Measurements from ENCODE around the gene ELP5.

GRCh38 chr17:7258731-7259554 is 6.9 kb downstream of the ELP5 start:
- no peak for TF ChIP-seq CTCF (IDR thresholded peaks at IDR 0.05; ENCODE audit: borderline replicate concordance, extremely low read depth, low read length, poor library complexity, severe bottlenecking)
- TF ChIP-seq EZH2 (IDR thresholded peaks at IDR 0.05; ENCODE audit: borderline replicate concordance, low read depth, low read length, severe bottlenecking) = no peak

Data from DND-41 (cell line).